RWPE1 (cell line): ENCODE measurements around the gene TCF12.

Experiments
- CTCF ChIA-PET: fragments of 350-600 bp; sonication (Branson Sonifier 250); formaldehyde crosslinking; extraction: SDS; loops from one replicate; lab custom pipeline; 2021; lab: Yijun Ruan, JAX
- POLR2A ChIA-PET: fragments of 400-600 bp; formaldehyde crosslinking; extraction: SDS; loops from one replicate; lab custom pipeline; 2020; ENCODE audit warnings: antibody characterized with exemption; ENCODE audit not compliant: low non-redundant PET; lab: Yijun Ruan, JAX
- DNase-seq: peaks from one replicate; pipeline ENCODE4 v3.0.0; 2012; ENCODE audit warnings: low spot score
- H3K27ac ChIP-seq: fragments of 450-650 bp; 2 replicates; pipeline ENCODE4 v1.5.1; 2017
- TF ChIP-seq, protein P1 (sequence below): fragments of 450-650 bp; conservative IDR thresholded peaks from 2 replicates; pipeline ENCODE4 v1.5.1; 2017; ENCODE audit warnings: low read depth, mild to moderate bottlenecking

Gene TCF12

DNA sequence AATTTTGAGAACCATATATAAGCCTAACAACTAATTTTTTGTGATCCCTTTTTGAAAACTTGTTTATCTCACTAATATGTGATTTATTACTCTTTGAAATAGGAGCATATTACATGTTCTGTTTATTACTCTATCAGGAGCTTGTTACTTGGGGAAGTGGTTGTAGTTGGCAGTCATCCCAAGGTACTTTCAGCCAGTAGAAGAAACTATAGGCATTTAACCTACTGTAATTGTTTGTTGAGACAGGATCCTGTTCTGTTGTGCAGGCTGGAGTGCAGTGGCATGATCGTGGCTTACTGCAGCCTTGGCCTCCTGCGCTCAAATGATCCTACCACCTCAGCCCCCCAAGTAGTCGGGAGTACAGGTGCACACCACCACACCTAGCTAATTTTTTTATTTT lies 195.6 kb downstream of the TCF12 start:
- no peak overlapping the region for H3K27ac ChIP-seq
- ChIA-PET POLR2A (no interaction called here), CTCF (interaction anchor here (0.6 to 0.9 kb wide), 2 partner anchors 458 to 632 kb away, joined by 6 to 8 read pairs; no protein-coding TSS in a partner anchor)
- no peak for DNase-seq
- TF ChIP-seq, protein P1, sequence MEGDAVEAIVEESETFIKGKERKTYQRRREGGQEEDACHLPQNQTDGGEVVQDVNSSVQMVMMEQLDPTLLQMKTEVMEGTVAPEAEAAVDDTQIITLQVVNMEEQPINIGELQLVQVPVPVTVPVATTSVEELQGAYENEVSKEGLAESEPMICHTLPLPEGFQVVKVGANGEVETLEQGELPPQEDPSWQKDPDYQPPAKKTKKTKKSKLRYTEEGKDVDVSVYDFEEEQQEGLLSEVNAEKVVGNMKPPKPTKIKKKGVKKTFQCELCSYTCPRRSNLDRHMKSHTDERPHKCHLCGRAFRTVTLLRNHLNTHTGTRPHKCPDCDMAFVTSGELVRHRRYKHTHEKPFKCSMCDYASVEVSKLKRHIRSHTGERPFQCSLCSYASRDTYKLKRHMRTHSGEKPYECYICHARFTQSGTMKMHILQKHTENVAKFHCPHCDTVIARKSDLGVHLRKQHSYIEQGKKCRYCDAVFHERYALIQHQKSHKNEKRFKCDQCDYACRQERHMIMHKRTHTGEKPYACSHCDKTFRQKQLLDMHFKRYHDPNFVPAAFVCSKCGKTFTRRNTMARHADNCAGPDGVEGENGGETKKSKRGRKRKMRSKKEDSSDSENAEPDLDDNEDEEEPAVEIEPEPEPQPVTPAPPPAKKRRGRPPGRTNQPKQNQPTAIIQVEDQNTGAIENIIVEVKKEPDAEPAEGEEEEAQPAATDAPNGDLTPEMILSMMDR: no peak

DNA sequence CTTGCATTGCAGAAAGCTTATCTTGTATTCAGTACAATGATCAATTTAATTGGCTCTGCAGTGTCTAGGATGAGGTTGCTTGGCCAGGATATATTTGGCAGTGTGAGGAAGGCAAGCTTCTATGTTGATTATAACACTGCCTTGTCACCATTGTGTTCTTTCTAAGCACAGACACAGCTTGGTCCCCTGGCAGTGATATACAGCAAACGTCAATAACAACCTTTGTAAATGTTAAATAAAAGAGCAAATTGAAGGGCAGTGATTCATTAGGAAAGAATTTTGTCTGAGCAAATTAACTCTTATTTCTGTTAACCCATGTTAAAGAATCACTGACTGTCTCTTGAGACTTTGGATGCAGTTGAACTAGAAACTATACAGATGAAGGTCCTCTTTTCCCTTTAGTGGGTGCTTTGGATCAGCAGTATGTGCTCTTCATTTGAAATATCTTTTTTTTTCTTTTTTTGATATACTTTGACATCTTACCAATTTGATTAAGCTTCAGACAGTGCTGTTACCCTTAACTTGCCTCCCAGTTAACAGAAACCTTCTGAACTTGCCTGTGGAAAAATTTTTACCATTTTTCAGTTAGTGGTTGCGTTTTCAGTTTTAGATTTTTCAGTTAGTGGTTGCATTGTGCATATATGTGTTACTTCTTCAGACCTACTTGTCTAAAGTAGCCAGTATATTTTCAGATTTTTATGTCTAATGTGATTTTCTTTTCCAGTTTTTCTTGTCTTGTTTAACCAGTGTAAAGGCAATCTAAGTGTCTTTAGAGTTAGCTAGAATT lies 199.8 kb downstream of the TCF12 start:
- peak; percentile 15 for DNase-seq
- TF ChIP-seq, protein P1: no peak
- no peak overlapping the region for H3K27ac ChIP-seq
- CTCF ChIA-PET: interaction anchor here (0.7 kb wide), 1 partner anchor 31 kb away, joined by 3 read pairs; no protein-coding TSS in a partner anchor
- POLR2A ChIA-PET: no interaction called here

DNA sequence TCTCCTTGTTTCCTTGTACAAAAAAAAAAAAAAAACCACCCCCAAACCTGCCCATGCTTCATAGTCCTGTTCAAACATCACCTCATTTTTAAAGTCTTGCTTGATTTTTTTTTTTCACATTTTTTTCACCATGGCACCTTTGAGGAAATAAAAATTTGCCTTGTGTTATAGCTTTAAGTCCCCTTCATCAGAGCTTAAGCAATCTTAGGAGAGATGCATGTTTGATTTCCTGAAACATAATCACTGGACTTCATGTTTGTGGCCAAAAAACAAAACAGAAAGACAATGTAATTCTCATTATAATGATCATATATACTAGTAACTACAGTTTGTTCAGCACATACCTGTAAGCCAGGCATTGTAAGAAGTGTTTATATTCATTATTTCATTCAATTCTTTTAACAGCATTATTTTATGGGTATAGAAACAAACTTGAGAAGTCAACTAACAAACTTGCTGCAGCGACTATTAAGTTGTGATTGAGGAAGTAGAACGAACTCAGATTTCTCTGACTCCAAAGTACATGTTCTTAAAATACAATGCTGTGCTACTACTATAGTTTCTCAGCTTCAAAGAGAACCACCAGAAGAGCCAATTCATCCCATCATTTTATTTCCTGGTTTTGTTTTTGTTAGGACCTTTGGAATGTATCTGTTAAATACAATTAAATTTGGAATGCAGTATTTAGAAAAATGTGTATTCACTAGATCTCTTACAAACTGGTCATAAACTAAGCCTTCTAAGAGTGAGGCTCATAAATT lies 203.8 kb downstream of the TCF12 start:
- POLR2A ChIA-PET: no interaction called here
- no peak overlapping the region for H3K27ac ChIP-seq
- DNase-seq: no peak
- TF ChIP-seq, protein P1: no peak
- CTCF ChIA-PET: interaction anchor here (0.6 kb wide), 1 partner anchor 11 kb away, joined by 3 read pairs; no protein-coding TSS in a partner anchor

DNA sequence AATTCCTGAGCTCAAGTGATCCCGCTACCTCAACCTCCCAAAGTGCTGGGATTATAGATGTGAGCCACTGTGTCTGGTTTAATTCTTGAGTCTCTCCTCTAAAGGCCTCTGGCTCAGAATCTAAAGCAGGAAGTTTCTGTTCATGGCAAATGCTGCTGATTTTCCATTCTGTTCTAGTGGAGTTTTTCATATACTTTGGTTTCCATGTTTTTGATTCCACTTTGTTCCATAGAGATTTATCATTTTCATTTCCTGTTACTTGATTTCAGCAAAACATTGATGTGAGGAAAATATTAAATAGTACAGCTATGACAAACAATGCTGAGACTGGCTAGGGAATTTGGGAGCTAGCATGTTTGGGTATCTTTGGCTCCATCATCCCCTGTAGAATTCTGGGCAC lies 205.6 kb downstream of the TCF12 start:
- no peak overlapping the region for H3K27ac ChIP-seq
- CTCF ChIA-PET: no interaction called here
- TF ChIP-seq, protein P1: no peak
- no peak for DNase-seq
- POLR2A ChIA-PET: no interaction called here

DNA sequence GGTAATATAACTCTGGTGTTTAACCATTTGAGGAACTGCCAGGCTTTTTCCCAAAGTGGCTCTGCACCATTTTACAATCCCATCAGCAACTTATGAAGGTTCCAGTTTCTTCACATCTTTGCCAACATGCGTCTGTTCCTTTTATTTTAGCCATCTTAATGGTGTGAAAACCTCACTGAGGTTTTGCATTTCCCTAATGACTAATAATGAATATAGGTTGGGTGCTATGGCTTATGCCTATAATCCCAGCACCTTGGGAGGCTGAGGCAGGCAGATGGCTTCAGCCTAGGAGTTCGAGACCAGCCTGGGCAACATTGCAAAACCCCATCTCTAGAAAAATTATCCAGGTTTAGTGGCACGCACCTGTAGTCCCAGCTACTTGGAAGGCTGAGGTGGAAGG lies 210.6 kb downstream of the TCF12 start:
- H3K27ac ChIP-seq: no peak overlapping the region
- ChIA-PET POLR2A (no interaction called here), CTCF (no interaction called here)
- TF ChIP-seq, protein P1: no peak
- DNase-seq: no peak

DNA sequence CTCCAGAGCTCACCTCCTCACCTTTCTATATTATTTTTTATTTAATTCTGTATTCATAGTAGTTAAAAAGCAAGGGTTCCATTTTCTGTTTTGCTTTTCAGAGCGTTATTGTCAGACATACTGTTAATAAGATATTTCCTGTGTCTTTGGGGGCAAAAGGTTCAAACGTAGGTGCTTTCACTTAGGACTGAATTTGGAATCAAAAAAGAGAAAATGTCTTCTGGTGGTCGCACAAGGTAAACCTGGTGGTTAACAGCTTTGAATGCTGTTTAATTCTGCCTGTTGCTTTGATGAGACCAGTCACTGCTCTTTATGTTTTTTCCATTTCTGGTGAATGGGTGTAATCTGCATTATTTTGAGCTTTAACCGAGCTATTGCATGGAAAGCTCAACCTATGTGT lies 212.5 kb downstream of the TCF12 start:
- ChIA-PET POLR2A (no interaction called here), CTCF (interaction anchor here (0.6 kb wide), 1 partner anchor 216 kb away, joined by 3 read pairs; no protein-coding TSS in a partner anchor)
- no peak overlapping the region for H3K27ac ChIP-seq
- TF ChIP-seq, protein P1: no peak
- DNase-seq: no peak
